A549 (cell line): Measurements from ENCODE around the gene TRABD2A. TPM values are rescaled to one million over a fixed set of nuclear protein-coding genes. Genes with fewer than 3 reads are reported as not detected.

ENCODE experiments used
- ATAC-seq, 2 experiments: fragments of 200-7000 bp in 1 of 2; fragments of >200 bp in 1 of 2; cut with Nextera tagmentation in 1 of 2; cut with Tn5 transposase in 1 of 2; 3 replicates each; pipeline versions ENCODE4 v1.8.0 to v1.9.1; 2018 to 2020; ENCODE audit warnings: mild to moderate bottlenecking in 1 of 2, moderate library complexity in 1 of 2
- CTCF ChIA-PET: fragments of 300-600 bp; sonication (Branson Sonifier 250); formaldehyde crosslinking; extraction: SDS; loops from one replicate; lab custom pipeline; 2021; ENCODE audit warnings: antibody characterized with exemption, inconsistent platforms; lab: Yijun Ruan, JAX
- POLR2A ChIA-PET: fragments of 350-600 bp; formaldehyde crosslinking; extraction: SDS; loops from one replicate; lab custom pipeline; 2021; ENCODE audit warnings: antibody characterized with exemption, inconsistent platforms; lab: Yijun Ruan, JAX
- DNase-seq, 2 experiments: peaks; one replicate each; pipeline versions ENCODE4 v3.0.0 to v3.0.0-alpha.2; 2011 to 2016; ENCODE audit warnings: low read depth in 1 of 2, low spot score in 1 of 2
- FAIRE-seq: peaks from 2 replicates; lab custom pipeline; 2011; peaks lifted over from hg19 to GRCh38; lab: Jason Lieb, UNC
- H3K27ac ChIP-seq, 2 experiments: fragments of >200 bp; sonication (Bioruptor Twin); formaldehyde crosslinking; 3 replicates each; pipeline ENCODE4 v1.5.1; 2016 to 2017
- H3K4me1 ChIP-seq: fragments of >200 bp; sonication (Bioruptor Twin); formaldehyde crosslinking; 3 replicates; pipeline ENCODE4 v1.6.1; 2016
- H3K4me2 ChIP-seq: fragments of >200 bp; sonication (Bioruptor Twin); formaldehyde crosslinking; 3 replicates; pipeline ENCODE4 v1.6.1; 2016
- H3K4me3 ChIP-seq: fragments of >200 bp; sonication (Bioruptor Twin); formaldehyde crosslinking; 3 replicates; pipeline ENCODE4 v1.5.1; 2016
- H3K9me3 ChIP-seq: fragments of >200 bp; sonication (Bioruptor Twin); formaldehyde crosslinking; 3 replicates; pipeline ENCODE4 v1.6.1; 2016
- BHLHE40 ChIP-seq: IDR thresholded peaks from 2 replicates; pipeline ENCODE4 v1.6.1; 2012; ENCODE audit warnings: low read depth, low read length, inconsistent platforms
- CEBPB ChIP-seq, 2 experiments: fragments of >200 bp in 1 of 2; sonication (Bioruptor Twin) in 1 of 2; formaldehyde crosslinking in 1 of 2; IDR thresholded peaks; 2 replicates each; pipeline ENCODE4 v1.6.1; 2012 to 2016
- CHD2 ChIP-seq: fragments of 150-350 bp; IDR thresholded peaks from 2 replicates; pipeline ENCODE4 v1.6.1; 2014; ENCODE audit warnings: low read length; ENCODE audit not compliant: partially characterized antibody
- CHD4 ChIP-seq: fragments of 200-600 bp; sonication (generic); IDR thresholded peaks from 2 replicates; pipeline ENCODE4 v1.6.1; 2016; ENCODE audit warnings: antibody characterized with exemption, mild to moderate bottlenecking, borderline replicate concordance
- E2F6 ChIP-seq: IDR thresholded peaks from 2 replicates; pipeline ENCODE4 v1.6.1; 2012; ENCODE audit warnings: low read depth, borderline replicate concordance
- EHMT2 ChIP-seq: fragments of 200-600 bp; sonication (generic); IDR thresholded peaks from 2 replicates; pipeline ENCODE4 v1.6.1; 2016; ENCODE audit warnings: antibody characterized with exemption, low read depth, mild to moderate bottlenecking, moderate library complexity
- EP300 ChIP-seq, 2 experiments: fragments of >200 bp; sonication (Bioruptor Twin); formaldehyde crosslinking; IDR thresholded peaks; 2 replicates in 1 of 2; 3 replicates in 1 of 2; pipeline ENCODE4 v1.6.1; 2016 to 2017
- FOXS1 ChIP-seq: fragments of 250-450 bp; sonication (Bioruptor Pico); IDR thresholded peaks from 2 replicates; pipeline ENCODE4 v1.5.0; 2020; ENCODE audit warnings: mild to moderate bottlenecking, moderate library complexity
- HDAC2 ChIP-seq: fragments of 200-600 bp; sonication (generic); IDR thresholded peaks from 2 replicates; pipeline ENCODE4 v1.6.1; 2016
- HOXA7 ChIP-seq: fragments of 250-450 bp; sonication (Bioruptor Pico); IDR thresholded peaks from 2 replicates; pipeline ENCODE4 v1.5.0; 2020; ENCODE audit warnings: mild to moderate bottlenecking, moderate library complexity
- KDM5A ChIP-seq: fragments of 200-600 bp; sonication (generic); IDR thresholded peaks from 2 replicates; pipeline ENCODE4 v1.6.1; 2016; ENCODE audit warnings: antibody characterized with exemption, mild to moderate bottlenecking
- MAFK ChIP-seq: fragments of 450-650 bp; IDR thresholded peaks from 2 replicates; pipeline ENCODE4 v1.6.1; 2014; ENCODE audit not compliant: partially characterized antibody
- MAX ChIP-seq: IDR thresholded peaks from 2 replicates; pipeline ENCODE4 v1.6.1; 2012
- NFE2L2 ChIP-seq: fragments of 150-350 bp; conservative IDR thresholded peaks from 2 replicates; pipeline ENCODE4 v1.6.1; 2014; ENCODE audit warnings: low read length
- NR3C1 ChIP-seq: fragments of >200 bp; sonication (Bioruptor Twin); formaldehyde crosslinking; IDR thresholded peaks from 3 replicates; pipeline ENCODE4 v1.6.1; 2017
- PBX3 ChIP-seq: IDR thresholded peaks from 2 replicates; pipeline ENCODE4 v1.6.1; 2012
- PHF8 ChIP-seq: fragments of 200-600 bp; sonication (generic); IDR thresholded peaks from 2 replicates; pipeline ENCODE4 v1.6.1; 2016; ENCODE audit warnings: low read depth, mild to moderate bottlenecking, antibody characterized with exemption, moderate library complexity, borderline replicate concordance
- RAD21 ChIP-seq, 2 experiments: fragments of >200 bp in 1 of 2; sonication (Bioruptor Twin) in 1 of 2; formaldehyde crosslinking in 1 of 2; IDR thresholded peaks in 1 of 2; conservative IDR thresholded peaks in 1 of 2; 2 replicates in 1 of 2; 3 replicates in 1 of 2; pipeline ENCODE4 v1.6.1; 2012 to 2018; ENCODE audit warnings: inconsistent platforms in 1 of 2
- RARB ChIP-seq: fragments of 250-450 bp; sonication (Bioruptor Pico); IDR thresholded peaks from 2 replicates; pipeline ENCODE4 v1.8.0; 2021; ENCODE audit warnings: mild to moderate bottlenecking, moderate library complexity
- RNF2 ChIP-seq: fragments of 200-600 bp; sonication (generic); IDR thresholded peaks from 2 replicates; pipeline ENCODE4 v1.6.1; 2016; ENCODE audit warnings: low read depth, mild to moderate bottlenecking, antibody characterized with exemption, moderate library complexity, borderline replicate concordance
- SMC3 ChIP-seq: fragments of >200 bp; sonication (Bioruptor Twin); formaldehyde crosslinking; IDR thresholded peaks from 3 replicates; pipeline ENCODE4 v1.6.1; 2018; ENCODE audit warnings: inconsistent platforms
- SREBF2 ChIP-seq: fragments of 450-650 bp; IDR thresholded peaks from 2 replicates; pipeline ENCODE4 v1.6.1; 2014; ENCODE audit warnings: mild to moderate bottlenecking, moderate library complexity
- TFCP2L1 ChIP-seq: fragments of 250-450 bp; sonication (Bioruptor Pico); IDR thresholded peaks from 2 replicates; pipeline ENCODE4 v1.5.0; 2021; ENCODE audit warnings: mild to moderate bottlenecking
- TP53 ChIP-seq: fragments of 250-450 bp; sonication (Bioruptor Pico); IDR thresholded peaks from 2 replicates; pipeline ENCODE4 v1.5.0; 2021; ENCODE audit warnings: mild to moderate bottlenecking, moderate library complexity
- USF2 ChIP-seq: fragments of 450-650 bp; IDR thresholded peaks from 2 replicates; pipeline ENCODE4 v1.6.1; 2014; ENCODE audit warnings: antibody characterized with exemption
- WGBS: methylation state at CpG from one replicate; pipeline ENCODE4 v1.1.6; 2017; ENCODE audit errors: missing lambda C conversion rate; 5-methylcytosine and 5-hydroxymethylcytosine counted together
- polyA plus RNA-seq, 4 experiments: library from polyadenylated mRNA; depleted of rRNA in 3 of 4; stranded (reverse); fragments of >200 nt; fragmentation: RNase III in 1 of 4; extraction: RNeasy Plus Mini Kit Qiagen cat#74134 plus additional on column Dnase treatment in 1 of 4; gene quantifications; 2 replicates in 3 of 4; 3 replicates in 1 of 4; pipeline ENCODE4 v1.2.3, GENCODE V29; 2011 to 2017
- TF ChIP-seq, protein P1 (sequence below): fragments of >200 bp; sonication (Bioruptor Twin); formaldehyde crosslinking; IDR thresholded peaks from 3 replicates; pipeline ENCODE4 v1.5.1; 2016

The TRABD2A gene
- polyA plus RNA-seq, 2 of the 4 experiments (the other 2 are of a cell fraction), result 6.1 to 7.1 TPM

GRCh38 chr2:84888401-84889276 lies 7.8 kb upstream of the TRABD2A start:
- peak; percentile 60 to 64 for ATAC-seq
- peaks cover 4% of the 10 kb centered on the region; the same call in 1 of the 3 replicates for H3K4me1 ChIP-seq
- peak overlapping the region; percentile 2 to 65; a peak in 3 of 6 replicates for H3K27ac ChIP-seq
- ChIA-PET POLR2A (interaction anchor here (0.6 to 1.4 kb wide), 2 partner anchors 9 to 13 kb away, joined by 3 to 8 read pairs; no protein-coding TSS in a partner anchor), CTCF (interaction anchor here (0.6 to 6.9 kb wide), 4 partner anchors 16 to 278 kb away, joined by 3 to 41 read pairs (median 4); no protein-coding TSS in a partner anchor)
- H3K4me3 ChIP-seq, result no peak overlapping the region
- peak overlapping the region; percentile 43 for H3K4me2 ChIP-seq
- FAIRE-seq, result no peak
- no peaks in the 10 kb centered on the region for H3K9me3 ChIP-seq
- TF ChIP-seq MAFK, result peak; percentile 53
- TF ChIP-seq CEBPB (IDR thresholded peaks at IDR 0.05), result 0 out of 4 replicates have a peak, but pooled peaks of 1 of the 2 experiments have one; percentile 34
- no peak for TF ChIP-seq PBX3
- TF ChIP-seq CHD2, result no peak
- no peak for TF ChIP-seq PHF8
- TF ChIP-seq HDAC2, result no peak
- TF ChIP-seq KDM5A, result no peak
- no peak for TF ChIP-seq E2F6
- TF ChIP-seq TFCP2L1 (CRISPR knock-in tag), result no peak
- TF ChIP-seq EP300 (IDR thresholded peaks at IDR 0.05), result no peak
- no peak for TF ChIP-seq RAD21 (conservative IDR thresholded peaks at IDR 0.05 in 1 of 2, IDR thresholded peaks at IDR 0.05 in 1 of 2)
- TF ChIP-seq USF2, result no peak
- no peak for TF ChIP-seq RNF2
- TF ChIP-seq, all 56 proteins: peak for 2
- DNase-seq, result no peak
- WGBS, result 56% methylated on average over 6 of the region's 6 CpGs

GRCh38 chr2:84886791-84887190 lies 5.9 kb upstream of the TRABD2A start:
- H3K9me3 ChIP-seq, result no peaks in the 10 kb centered on the region
- no peak overlapping the region for H3K4me2 ChIP-seq
- ATAC-seq (no peak), DNase-seq (no peak), FAIRE-seq (no peak)
- WGBS, result 77% methylated on average over 6 of the region's 6 CpGs
- POLR2A ChIA-PET, result interaction anchor here (1.8 kb wide), 1 partner anchor 18 kb away, joined by 6 read pairs; the partner anchor contains the start of gene TMSB10
- no peak overlapping the region for H3K4me3 ChIP-seq
- CTCF ChIA-PET, result interaction anchor here (0.6 to 6.9 kb wide), 8 partner anchors 9 to 414 kb away, joined by 3 to 41 read pairs (median 4); no protein-coding TSS in a partner anchor
- peaks cover 7% of the 10 kb centered on the region for H3K4me1 ChIP-seq
- H3K27ac ChIP-seq, result no peak overlapping the region
- TF ChIP-seq HOXA7 (CRISPR knock-in tag), result no peak
- TF ChIP-seq SREBF2, result no peak
- no peak for TF ChIP-seq SMC3
- TF ChIP-seq USF2, result no peak
- no peak for TF ChIP-seq RNF2
- TF ChIP-seq PHF8, result no peak
- no peak for TF ChIP-seq RARB (CRISPR knock-in tag)
- no peak for TF ChIP-seq EHMT2
- no peak for TF ChIP-seq CHD4
- no peak for TF ChIP-seq MAX
- no peak for TF ChIP-seq NFE2L2
- TF ChIP-seq, protein P1, sequence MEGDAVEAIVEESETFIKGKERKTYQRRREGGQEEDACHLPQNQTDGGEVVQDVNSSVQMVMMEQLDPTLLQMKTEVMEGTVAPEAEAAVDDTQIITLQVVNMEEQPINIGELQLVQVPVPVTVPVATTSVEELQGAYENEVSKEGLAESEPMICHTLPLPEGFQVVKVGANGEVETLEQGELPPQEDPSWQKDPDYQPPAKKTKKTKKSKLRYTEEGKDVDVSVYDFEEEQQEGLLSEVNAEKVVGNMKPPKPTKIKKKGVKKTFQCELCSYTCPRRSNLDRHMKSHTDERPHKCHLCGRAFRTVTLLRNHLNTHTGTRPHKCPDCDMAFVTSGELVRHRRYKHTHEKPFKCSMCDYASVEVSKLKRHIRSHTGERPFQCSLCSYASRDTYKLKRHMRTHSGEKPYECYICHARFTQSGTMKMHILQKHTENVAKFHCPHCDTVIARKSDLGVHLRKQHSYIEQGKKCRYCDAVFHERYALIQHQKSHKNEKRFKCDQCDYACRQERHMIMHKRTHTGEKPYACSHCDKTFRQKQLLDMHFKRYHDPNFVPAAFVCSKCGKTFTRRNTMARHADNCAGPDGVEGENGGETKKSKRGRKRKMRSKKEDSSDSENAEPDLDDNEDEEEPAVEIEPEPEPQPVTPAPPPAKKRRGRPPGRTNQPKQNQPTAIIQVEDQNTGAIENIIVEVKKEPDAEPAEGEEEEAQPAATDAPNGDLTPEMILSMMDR, result no peak
- no peak for TF ChIP-seq BHLHE40
- TF ChIP-seq NR3C1, result no peak
- TF ChIP-seq TP53 (CRISPR knock-in tag), result no peak
- no peak for TF ChIP-seq FOXS1
